SK-N-SH treated with all-trans-retinoic acid at 6 μM for 48 hours (cell line): ENCODE results near the gene ARID1B.

ENCODE experiments used
- ARNTL ChIP-seq: fragments of 450-650 bp; formaldehyde crosslinking; IDR thresholded peaks from 2 replicates; pipeline ENCODE4 v1.5.0; 2020; ENCODE audit warnings: low read depth, mild to moderate bottlenecking, moderate library complexity, borderline replicate concordance
- ESRRG ChIP-seq: fragments of 250-450 bp; sonication (Bioruptor Pico); IDR thresholded peaks from 2 replicates; pipeline ENCODE4 v1.6.1; 2021; ENCODE audit warnings: mild to moderate bottlenecking
- PATZ1 ChIP-seq: fragments of 250-450 bp; sonication (Bioruptor Pico); IDR thresholded peaks from 2 replicates; pipeline ENCODE4 v1.8.0; 2020; ENCODE audit warnings: mild to moderate bottlenecking, moderate library complexity, borderline replicate concordance
- TSHZ2 ChIP-seq: fragments of 250-450 bp; sonication (Bioruptor Pico); IDR thresholded peaks from 2 replicates; pipeline ENCODE4 v1.5.0; 2020; ENCODE audit warnings: mild to moderate bottlenecking, moderate library complexity
- ZFP30 ChIP-seq: fragments of 450-650 bp; formaldehyde crosslinking; IDR thresholded peaks from 2 replicates; pipeline ENCODE4 v1.5.0; 2022; ENCODE audit warnings: mild to moderate bottlenecking, moderate library complexity
- ZNF70 ChIP-seq: fragments of 450-650 bp; formaldehyde crosslinking; IDR thresholded peaks from 2 replicates; pipeline ENCODE4 v1.5.0; 2020; ENCODE audit warnings: mild to moderate bottlenecking, moderate library complexity

- TF ChIP-seq PATZ1 (CRISPR knock-in tag): no peak
- TF ChIP-seq ESRRG (CRISPR knock-in tag): no peak
- TF ChIP-seq ZFP30 (CRISPR knock-in tag): no peak
- no peak for TF ChIP-seq ARNTL (CRISPR knock-in tag)
- TF ChIP-seq TSHZ2: no peak
- no peak for TF ChIP-seq ZNF70 (CRISPR knock-in tag)
Measured at GRCh38 chr6:157080986-157081391, 303.8 kb downstream of the ARID1B start.
